ENCODE data around the gene OLFML1.

GRCh38 chr11:7501894-7502293, 16.6 kb downstream of the OLFML1 start:
- no peak for TF ChIP-seq CTCF (IDR thresholded peaks at IDR 0.05; ENCODE audit: insufficient read depth, low read depth, low read length)
- TF ChIP-seq EZH2 (IDR thresholded peaks at IDR 0.05; ENCODE audit: insufficient read depth, low read length) = no peak
